GF-D8 (cell line): ENCODE data around the gene PAM.

Experiments
- DNase-seq: peaks from one replicate; lab custom pipeline; 2025; lab: John Stamatoyannopoulos, UW

PAM gene

GRCh38 chr5:102863058-102863457 is 108.0 kb downstream of the PAM start:
- no peak for DNase-seq

- no peak for DNase-seq
Measured at GRCh38 chr5:102863764-102864560, 108.9 kb downstream of the PAM start.

GRCh38 chr5:102865171-102865509 is 110.0 kb downstream of the PAM start:
- no peak for DNase-seq

DNA sequence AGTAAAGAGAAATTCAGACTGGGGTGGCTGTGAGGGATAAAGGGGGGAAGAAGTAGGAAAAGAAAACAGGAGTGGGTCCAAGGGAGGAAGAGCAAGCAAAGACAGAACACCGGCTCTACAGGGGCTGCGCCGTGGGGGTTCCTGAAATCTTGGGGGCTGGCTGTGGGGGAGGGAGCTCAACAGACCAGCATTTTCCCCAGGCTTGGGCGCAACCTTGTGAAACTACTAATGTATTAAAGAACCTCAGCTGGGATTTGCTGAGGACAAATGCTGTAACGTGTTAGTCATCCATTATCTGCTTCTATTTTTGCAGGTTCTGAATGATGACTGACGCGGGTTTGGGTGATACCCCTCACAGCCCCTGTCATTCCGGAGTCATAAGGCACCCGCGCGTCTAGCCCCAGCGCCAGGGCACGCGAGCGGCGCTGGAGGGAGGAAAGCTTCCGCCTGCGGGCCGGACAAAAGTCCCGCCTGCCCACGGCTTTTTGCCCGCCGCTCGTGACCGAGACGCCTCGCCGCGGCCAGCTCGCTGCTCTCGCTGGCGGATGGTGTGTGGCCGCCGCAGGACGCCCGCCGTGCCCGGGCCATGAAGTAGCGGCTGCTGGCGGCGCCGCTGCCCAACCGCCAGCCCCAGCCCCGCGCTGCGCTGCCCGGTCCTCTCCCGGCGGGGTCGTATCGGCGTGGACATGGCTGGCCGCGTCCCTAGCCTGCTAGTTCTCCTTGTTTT is 110.6 kb downstream of the PAM start:
- DNase-seq, result no peak

DNA sequence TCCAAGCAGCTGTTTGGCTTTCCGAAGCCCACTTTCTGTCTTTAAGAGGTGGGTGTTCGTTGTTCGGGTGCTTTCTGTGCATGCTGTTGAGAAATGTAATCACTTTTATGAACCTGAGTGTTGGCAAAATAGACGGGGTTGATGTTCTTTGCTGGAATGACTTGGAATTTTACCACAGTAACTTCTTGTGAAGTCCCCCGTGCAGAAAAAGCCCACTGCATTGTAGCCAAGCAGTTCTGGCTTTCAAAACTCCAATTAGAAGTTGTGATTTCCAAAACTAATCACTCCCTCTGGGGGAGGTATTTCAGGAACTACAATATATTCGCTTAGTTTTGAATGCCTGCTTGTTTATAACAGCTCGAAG is 111.1 kb downstream of the PAM start:
- no peak for DNase-seq

- no peak for DNase-seq
Measured at GRCh38 chr5:102867992-102868662, 113.0 kb downstream of the PAM start.

- DNase-seq, result no peak
Measured at GRCh38 chr5:102869230-102869629, 114.1 kb downstream of the PAM start.

DNA sequence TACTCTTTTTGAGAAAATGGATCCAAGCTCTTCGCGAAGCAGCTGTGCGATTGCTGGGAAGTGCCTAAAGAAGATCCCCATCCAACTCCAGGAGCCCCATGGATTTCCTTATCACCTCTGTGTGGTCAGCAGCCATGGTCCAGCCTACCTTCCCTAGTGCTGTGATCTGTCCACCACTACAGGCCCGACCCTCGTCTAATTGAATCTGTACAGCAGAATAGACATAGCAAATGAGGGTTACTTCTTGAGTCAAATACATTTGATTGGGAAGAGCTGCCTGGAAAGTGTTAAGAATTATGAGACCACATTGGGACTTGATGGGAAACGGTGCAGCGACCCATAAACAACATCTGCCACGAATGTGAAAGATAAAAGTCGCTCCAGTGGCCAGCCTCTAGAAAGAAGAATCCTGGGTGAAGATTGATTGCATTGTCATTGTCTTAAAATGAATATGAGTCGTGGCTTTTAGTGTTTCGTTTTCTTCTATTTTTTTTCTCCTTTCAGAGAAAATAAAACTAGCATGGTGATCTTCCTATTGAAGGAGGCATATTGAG is 118.4 kb downstream of the PAM start:
- DNase-seq, result no peak

DNA sequence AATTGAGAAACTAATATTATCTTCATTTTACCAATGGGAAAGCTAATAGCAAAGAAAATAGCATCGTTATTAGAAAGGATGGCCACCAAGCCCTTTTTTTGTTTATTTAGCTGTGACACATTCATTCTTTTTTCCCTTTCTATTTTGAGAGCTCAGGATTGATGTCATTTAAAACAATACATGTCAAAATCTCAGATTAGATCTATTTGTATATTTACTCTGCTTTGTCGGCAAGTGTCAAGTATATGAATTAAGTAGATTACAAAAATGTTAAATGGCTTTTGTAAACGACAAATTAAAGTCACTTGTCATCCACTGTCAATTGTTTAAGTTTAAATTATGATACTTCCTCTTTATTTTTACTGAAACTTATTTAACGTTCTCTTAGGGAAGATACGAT is 118.9 kb downstream of the PAM start:
- no peak for DNase-seq

- DNase-seq, result no peak
Measured at GRCh38 chr5:102875721-102876123, 120.6 kb downstream of the PAM start.

- no peak for DNase-seq
Measured at GRCh38 chr5:102876610-102877009, 121.5 kb downstream of the PAM start.

GRCh38 chr5:102879741-102880140 is 124.6 kb downstream of the PAM start:
- DNase-seq, result no peak

- DNase-seq, result no peak
Measured at GRCh38 chr5:102886586-102886985, 131.5 kb downstream of the PAM start.

DNA sequence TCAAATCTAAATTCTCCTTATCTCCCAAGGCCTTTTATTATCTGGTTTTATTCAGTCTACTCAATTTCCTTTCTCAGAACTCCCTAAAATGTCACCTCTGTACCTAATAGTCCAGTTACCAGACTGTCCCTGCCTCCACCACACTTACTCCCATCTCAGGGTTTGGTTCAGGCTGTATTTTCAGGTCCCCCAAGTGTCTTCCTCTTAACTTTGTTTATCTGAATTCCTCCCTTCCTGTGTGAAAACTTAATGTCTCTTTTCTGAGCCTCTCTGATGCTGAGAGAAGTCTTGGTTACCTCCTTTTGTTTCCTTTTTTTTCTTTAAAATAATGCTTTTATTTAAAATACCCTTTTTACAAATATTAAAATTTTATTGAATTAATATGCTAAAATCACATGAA is 133.4 kb downstream of the PAM start:
- no peak for DNase-seq

- no peak for DNase-seq
Measured at GRCh38 chr5:102889033-102889432, 133.9 kb downstream of the PAM start.

- no peak for DNase-seq
Measured at GRCh38 chr5:102890133-102890532, 135.0 kb downstream of the PAM start.

GRCh38 chr5:102891175-102891574 is 136.1 kb downstream of the PAM start:
- DNase-seq, result no peak

- no peak for DNase-seq
Measured at GRCh38 chr5:102893942-102894341, 138.8 kb downstream of the PAM start.

DNA sequence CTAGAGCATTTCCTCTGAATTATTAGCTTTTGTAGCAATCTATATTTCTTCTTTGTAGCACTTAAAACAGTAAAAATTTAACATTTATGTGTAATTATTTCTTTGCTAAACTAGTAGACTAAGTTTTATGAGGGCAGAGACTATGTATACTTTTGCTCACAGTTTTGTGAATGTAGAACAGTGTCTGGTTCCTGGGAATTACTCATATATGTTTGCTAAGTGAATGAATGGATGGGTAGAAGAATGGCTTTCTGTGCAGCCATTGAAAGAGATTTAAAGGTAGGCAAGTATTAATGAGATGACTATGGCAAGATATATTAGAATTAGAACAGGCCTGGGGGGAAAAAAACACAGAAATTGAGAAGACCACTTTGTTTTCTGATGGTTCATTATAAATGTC is 140.1 kb downstream of the PAM start:
- no peak for DNase-seq

DNA sequence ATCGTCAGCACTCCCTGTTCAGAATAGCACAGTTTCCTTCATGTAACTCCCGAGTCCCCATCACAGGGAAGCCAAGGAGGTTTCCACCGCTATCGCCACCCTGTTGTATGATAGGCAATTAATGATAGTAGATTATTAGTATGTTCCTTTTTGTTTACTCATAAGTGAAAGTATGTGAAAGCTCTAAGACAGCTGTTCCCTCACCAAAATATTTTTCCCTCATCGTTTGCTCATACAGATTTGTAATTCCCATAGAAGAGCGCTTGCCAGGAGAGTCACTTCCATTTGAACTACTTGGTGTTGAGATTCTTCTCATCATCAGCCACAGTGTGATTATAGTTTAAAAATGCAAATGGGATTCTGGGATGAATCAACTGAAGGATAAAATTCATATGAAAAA is 140.9 kb downstream of the PAM start:
- no peak for DNase-seq

- DNase-seq, result no peak
Measured at GRCh38 chr5:102901424-102902134, 146.5 kb downstream of the PAM start.

DNA sequence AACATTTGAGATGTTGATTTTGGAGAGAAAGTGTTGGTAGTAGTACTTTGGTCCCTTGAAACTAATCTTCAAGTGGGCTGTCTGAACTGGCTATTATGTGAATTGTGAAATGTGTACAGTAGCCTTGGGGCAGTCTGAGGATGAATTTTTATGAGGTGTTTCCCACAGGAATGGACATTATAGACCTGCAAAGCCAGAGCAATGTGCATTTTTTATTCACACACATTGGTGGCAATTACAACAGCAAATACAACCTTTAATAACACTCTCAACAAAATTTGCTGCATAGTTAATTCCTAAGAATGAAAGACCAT is 147.0 kb downstream of the PAM start:
- DNase-seq, result no peak

DNA sequence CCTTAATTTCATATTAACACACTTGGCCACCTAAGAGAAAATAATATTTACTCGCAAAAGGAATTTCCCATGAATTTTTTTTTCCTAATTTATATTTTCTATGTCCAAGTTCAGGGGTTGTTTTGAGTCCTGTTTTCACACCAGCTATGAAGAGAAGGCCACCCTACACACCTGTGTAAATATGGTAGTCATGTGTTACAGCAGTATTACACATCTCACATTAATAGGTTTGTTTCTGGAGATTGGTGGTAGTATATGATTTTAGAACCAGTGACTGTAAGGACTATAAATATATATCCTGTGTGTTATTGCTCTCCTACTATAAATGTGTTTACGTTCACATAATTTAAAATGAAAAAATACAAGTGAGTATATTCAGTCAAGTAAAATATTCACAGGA is 147.5 kb downstream of the PAM start:
- DNase-seq, result no peak
